Heart left ventricle (tissue), 13 donors: ENCODE results near the gene AGMO.

Experiments
- CTCF ChIP-seq, 12 donors: fragments of 200-600 bp; sonication (generic) in 4 of 12; IDR thresholded peaks; one replicate each; pipeline versions ENCODE4 v1.5.0 to v1.8.0; 2018 to 2022; ENCODE audit warnings: antibody characterized with exemption in 12 of 12, mild to moderate bottlenecking in 5 of 12
- POLR2A ChIP-seq, 2 donors: fragments of 450-650 bp; IDR thresholded peaks; one replicate each; pipeline ENCODE4 v1.6.1; 2017; ENCODE audit warnings: antibody characterized with exemption in 2 of 2, mild to moderate bottlenecking in 2 of 2, moderate library complexity in 2 of 2
- donor health status: ischemic (EF 13 %, LVEDD 7.1; RV severe dilation, severe dysfunction).
- donor health status: DM: no; HTN: yes; CAD: no.
- donor health status: DM: no; HTN: no; CAD: no.
- donor health status: ischemic (EF 25% LVEDD 6.9; RV normal size, moderate dysfunction).
- donor health status: ischemic (EF 25% LVEDD 5.7; RV mildly dilated, moderate dysfunction).
- donor health status: ischemic (EF 35%, LVEDD 5.7; RV mildly dilated, moderate dysfunction).
- donor health status: nonischemic (EF 11% LVEDD 7.7; RV severe dilation, severe dysfunction).
- donor health status: DM: yes; HTN: yes; CAD: no.
- donor health status: PGD.
- donor health status: ischemic (EF 29% LVEDD 5.4; RV normal size, mild dysfunction).
- donor health status: nonischemic (EF 23%, LVEDD 6.1; RV moderate dilation, normal function).

DNA sequence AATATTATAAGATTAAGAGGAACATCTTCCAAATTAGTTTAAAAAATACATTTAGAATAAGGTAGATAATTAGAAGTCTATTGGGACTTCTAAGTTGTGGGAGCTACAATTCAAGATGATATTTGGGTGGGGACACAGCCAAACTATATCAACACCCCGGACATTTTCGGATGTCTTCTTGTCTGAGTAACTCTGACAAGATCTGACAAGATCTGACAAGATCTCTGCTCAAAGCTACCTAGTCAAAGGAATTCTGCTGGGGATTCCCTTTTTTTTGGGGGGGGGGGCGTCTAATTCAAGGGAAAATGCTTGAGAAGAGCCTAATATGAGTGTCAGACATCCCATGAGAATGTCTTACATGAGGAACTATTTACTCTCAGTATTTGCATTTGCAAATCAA is 5.2 kb upstream of the AGMO start:
- TF ChIP-seq CTCF (IDR thresholded peaks at IDR 0.05), result no peak
- TF ChIP-seq POLR2A (IDR thresholded peaks at IDR 0.05), result no peak
